Anterior cingulate cortex (tissue), 58 donors: Measurements from ENCODE around the gene TBXAS1.

Source experiments
- DNase-seq, 58 donors: peaks; one replicate each; lab custom pipeline; 2025; lab: John Stamatoyannopoulos, UW

TBXAS1 gene

DNA sequence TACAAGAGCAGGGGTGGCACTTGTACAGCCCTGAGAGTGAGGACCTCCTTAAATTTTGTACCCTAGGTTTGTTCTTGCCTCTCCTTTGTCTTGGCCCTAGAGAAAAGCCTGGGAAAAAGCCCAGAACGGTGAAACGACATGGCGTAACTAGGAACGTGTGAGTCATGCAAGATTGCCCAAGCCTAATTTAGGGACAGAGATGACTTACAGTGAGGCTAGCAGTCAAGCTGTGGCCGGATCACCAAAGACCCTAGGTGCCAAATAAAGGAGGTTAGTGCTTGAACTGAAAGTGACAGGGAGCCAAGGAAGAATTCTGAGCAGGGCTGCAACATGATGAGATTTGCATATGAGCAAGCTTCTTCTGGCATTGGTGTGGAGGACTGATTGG lies 25.1 kb downstream of the TBXAS1 start:
- DNase-seq, result no peak

- DNase-seq, result no peak
These were observed 25.9 kb downstream of the TBXAS1 start for GRCh38 chr7:139854803-139855497.

DNA sequence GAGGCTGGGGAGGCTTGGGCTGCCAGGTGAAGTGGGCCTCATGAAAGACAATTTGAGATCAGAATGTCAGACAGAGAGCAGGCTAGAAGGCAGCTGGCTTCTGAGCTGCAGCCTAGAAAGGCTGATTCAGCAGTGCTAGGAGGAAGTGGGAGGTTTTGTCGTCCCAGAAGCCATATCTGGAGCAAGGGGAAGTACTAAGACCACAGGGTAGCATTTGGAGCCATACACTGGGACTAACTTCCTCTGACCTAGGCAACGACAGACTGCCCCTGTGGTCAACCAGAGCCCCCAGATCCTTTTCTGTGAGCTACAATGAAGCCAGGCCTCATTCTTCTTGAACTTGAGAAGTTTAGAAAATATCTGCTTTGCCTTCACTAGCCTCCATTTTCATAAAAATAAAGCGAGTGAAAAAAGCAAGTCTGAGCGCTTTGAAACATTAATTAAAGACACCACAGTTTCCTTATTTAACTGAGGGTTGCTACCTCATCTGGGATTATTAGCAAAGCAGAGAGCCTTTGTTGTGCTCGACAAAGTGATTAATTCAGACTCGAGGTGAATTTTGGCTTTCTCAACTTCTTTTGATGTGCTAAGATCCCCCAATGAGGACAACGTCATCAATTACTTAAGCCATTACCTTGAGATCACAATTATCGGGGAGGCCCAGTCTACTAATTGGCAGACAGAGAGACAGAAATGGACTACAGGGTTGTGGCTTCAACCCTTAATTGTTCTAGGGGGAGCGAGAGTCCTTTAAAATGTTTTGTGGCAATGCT lies 26.6 kb downstream of the TBXAS1 start:
- peak in 14 of 58 donors; percentile 0 to 42 (median 10) for DNase-seq

- no peak for DNase-seq
These were observed 28.7 kb downstream of the TBXAS1 start for GRCh38 chr7:139857791-139858190.

DNA sequence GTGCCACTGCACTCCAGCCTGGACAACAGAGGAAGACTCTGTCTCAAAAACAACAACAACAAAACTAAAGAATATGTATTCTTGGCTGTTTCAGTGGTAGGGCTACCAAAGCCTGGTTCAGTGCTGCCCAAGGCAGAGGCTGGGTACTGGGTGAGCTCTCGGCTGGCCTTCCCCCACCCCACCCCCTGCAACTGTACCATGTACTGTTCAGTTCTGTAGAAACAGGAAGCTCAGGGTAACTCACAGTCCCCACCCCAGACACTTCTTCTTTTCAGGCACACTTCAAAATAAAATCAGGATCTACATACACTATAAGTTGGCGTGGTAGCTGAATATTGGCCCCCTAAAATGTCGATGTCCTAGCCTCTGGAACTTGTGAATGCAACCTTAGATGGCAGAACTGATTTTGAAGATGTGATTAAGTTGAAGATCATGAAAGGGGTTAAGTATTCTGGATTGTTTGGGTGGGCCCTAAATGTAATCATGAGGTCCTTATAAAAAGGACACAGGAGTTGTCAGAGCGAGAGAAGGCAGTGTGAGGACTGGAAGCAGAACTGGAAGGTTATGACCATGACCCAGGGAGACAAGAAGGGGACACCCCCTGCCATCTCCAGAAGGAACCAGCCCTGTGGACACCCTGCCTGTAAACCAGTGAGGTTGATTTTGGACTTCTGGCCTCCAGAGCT lies 31.2 kb downstream of the TBXAS1 start:
- DNase-seq, result peak in 13 of 58 donors; percentile 3 to 27 (median 10)

- DNase-seq, result no peak
These were observed 32.7 kb downstream of the TBXAS1 start for GRCh38 chr7:139861803-139862202.

DNA sequence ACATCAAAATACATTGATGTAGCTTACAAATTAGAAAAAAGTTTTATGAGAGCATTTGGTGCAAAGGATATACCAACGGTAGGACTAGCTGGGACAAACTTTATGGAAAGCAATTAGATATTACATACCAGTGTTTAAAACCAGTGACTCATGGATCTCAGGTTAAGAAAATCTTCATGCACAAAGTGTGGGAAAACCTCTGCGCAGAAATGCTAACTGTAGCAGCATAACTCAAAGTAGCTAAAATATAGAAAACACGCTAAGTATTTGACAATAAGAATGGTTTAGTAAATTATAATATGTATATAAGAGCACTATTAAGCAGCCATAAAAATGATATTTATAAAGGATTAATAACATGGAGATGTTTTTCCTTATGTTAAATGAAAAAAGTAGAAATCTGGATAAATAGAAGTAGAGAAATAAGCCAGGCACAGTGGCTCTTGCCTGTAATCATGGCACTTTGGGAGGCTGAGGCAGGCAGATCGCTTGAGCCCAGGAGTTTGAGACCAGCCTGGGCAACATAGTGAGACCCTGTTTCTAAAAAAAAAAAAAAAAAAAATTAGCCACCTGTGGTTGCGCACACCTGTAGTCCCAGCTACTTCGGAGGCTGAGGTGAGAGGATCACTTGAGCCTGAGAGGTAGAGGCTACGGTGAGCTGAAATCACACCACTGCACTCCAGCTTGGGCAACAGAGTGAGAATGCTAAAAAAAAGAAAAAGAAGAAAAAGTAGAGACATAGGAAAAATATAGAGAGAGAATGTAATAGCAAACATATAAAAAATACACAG lies 37.2 kb downstream of the TBXAS1 start:
- DNase-seq, result no peak

- no peak for DNase-seq
These were observed 38.8 kb downstream of the TBXAS1 start for GRCh38 chr7:139867847-139868246.

DNA sequence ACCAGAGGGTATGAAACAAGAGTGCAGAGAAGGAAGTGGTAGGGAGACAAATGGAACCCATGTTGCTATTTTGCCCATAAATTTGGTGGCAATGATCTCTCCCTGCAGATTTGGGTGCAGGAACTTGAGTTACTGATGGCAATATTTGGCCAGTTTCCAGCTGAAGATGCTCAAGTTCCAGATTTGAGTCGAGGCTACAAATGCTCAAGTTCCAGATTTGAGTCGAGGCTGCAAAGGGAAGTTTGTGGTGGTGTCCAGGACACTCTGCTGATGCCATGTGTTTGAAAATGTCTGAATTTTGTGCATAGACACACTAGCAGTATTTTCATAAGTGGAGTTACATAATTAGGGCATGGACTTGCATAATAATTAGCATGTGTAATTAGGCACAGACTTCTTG lies 40.8 kb downstream of the TBXAS1 start:
- DNase-seq, result no peak

GRCh38 chr7:139870380-139870779 lies 41.3 kb downstream of the TBXAS1 start:
- DNase-seq, result no peak

DNA sequence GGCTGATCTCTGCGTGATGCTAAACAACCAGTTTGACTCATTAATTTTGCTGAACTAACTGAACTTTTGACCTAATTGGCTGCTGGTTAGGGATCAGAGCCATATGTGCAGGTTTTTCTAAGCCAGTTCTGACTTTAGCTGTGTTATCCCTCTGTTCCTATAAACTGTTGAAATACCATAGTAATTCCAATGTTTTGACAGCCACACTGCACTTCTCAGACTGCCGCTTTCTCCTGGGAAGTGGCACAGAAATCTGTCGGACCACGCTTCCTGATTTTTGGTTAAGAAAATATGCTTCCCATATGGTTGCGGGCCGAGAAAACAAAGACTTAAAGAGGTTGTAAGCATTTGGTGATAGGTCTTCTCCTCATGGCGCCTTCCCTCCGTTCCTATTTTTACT lies 42.3 kb downstream of the TBXAS1 start:
- no peak for DNase-seq

DNA sequence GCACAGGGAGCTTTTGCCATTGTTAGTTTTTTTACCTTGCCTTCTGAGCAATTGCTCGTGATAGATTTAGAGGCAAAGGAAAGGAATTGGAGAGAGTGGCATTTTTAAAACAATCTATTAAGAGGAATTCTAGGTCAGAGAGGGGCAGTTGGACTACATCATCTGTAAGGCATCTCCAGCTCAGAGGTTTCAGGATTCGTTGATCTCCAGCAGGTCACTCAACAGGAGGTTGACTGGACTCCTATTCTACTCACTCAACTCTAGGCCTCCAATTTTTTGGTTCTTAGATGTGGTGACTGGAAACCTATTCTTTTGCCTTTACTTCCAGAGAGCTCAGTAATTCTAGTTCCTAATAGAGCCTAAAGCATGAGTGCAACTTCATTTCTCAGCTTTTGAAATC lies 42.8 kb downstream of the TBXAS1 start:
- no peak for DNase-seq

GRCh38 chr7:139873593-139874301 lies 44.7 kb downstream of the TBXAS1 start:
- DNase-seq, result no peak

DNA sequence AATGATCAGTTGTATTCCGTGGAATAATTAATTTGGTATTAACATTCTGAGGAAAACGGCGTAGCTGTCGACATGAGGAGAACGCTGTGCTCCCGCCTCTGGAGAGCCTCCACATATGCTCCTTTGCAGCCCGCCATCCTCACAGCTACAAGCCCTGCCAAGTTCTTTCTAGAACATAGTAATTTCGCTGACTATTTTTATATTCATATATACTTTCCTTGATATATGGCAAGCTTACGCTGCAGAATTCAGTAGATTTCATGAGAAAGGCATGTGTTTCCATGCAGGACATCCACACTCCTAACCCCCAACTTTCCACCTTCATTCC lies 45.2 kb downstream of the TBXAS1 start:
- no peak for DNase-seq

DNA sequence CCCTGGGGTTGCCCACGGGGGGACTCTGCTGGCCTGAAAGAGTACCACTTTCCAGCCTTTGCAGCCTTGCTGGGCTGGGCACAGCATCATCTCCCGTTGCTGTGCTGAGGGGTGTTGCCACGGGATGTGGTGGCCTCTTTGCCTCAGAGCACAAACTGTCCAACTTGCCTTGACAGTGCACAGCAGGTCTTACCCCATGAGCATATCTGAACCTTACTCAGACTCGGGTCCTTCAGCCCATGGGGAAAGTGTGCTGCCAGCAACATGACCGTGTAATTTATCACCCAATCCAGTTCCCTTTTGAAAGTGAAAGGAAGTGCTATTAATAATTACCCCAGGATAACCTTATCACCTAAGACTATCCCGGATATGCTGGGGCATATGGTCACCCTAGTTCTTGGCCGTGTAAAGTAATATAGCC lies 46.8 kb downstream of the TBXAS1 start:
- no peak for DNase-seq

GRCh38 chr7:139876622-139877283 lies 47.7 kb downstream of the TBXAS1 start:
- DNase-seq, result no peak

DNA sequence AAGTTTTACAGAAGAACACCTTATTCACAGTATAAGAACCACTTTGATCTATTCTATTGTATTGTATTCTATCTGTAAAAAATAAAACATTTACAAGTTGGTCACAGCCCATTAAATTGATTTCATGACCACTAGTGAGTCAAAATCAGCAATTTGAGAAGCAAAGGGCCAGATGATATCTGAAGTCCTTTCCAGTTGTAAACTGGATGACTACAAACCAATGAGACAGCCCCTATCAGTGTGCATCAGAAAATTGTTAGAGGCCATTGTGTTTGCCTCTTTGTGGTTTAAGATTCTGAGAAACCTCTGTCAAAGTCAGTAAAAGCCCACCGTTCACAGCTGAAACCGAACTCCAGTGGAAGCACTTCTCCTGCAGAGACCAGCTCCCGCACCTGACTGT lies 54.8 kb downstream of the TBXAS1 start:
- no peak for DNase-seq

GRCh38 chr7:139884441-139884840 lies 55.4 kb downstream of the TBXAS1 start:
- no peak for DNase-seq

DNA sequence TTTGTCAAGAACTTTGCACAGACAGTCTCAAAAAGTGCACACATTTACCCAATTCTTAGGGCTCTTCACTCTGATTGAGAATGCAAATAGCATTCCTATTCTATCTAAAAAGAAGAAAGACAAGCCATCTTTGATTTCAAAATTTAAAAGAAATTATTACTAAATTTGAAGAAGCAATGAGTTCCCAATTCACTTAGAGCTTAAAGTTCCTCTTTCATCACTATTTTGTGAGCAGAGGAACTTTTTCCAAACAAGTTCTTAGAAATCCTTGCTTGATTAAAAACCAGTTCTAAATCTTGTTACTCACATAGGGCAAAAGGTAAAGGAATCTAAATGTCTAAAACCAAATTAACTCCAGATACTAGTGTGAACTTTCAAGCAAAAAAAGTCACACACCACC lies 56.4 kb downstream of the TBXAS1 start:
- no peak for DNase-seq

DNA sequence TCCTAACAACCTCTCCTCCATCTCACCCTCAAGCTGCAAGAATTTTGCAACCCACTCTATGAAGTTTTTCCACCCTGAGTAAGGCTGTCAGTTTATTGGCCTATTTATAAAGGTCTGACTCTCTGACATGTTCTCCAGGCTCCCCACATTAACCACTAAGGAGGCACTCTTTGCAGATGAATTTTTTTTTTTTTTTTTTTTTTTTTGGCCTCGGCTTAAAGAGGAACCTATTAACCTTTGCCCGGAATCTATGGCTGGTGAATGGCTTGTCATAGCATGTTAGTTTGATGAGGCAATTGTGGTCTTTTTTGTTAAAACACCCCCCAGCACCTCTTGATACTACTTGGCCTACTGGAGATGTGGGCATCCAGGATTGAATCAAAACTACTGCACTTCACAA lies 57.1 kb downstream of the TBXAS1 start:
- DNase-seq, result no peak
